Stimulated activated CD4-positive, alpha-beta T cell treated with anti-CD3 and anti-CD28 coated beads, TNF-alpha, amount 100 ng/mL, for 48 hours (primary cell): Measurements from ENCODE around the gene RCVRN.

Experiments
- DNase-seq, 3 donors: peaks; one replicate each; pipeline ENCODE4 v3.0.0-alpha.2; 2020; ENCODE audit warnings: low read depth in 3 of 3

Gene RCVRN

DNA sequence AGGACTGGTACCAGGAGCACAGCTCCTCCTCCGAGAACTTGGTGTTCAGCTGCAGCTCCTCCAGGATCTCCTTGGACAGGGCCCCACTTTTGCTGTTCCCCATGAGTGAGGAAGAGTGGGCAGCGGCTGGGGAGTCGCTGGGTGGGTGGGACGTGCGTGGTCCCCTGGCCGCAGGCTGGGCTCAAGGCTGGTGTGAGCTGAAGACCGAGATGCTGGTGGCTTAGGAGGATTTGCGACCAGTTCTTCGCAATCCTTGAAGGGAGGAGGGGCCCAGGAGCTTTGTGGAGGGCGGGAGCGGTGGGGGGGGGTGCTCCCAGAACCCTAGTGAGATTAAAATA lies at the start of gene RCVRN:
RCVRN (minus strand) TSS at position 194 of the 338 bp plus-strand sequence; CDS start at position 103, 91 bp downstream.
- DNase-seq = no peak

DNA sequence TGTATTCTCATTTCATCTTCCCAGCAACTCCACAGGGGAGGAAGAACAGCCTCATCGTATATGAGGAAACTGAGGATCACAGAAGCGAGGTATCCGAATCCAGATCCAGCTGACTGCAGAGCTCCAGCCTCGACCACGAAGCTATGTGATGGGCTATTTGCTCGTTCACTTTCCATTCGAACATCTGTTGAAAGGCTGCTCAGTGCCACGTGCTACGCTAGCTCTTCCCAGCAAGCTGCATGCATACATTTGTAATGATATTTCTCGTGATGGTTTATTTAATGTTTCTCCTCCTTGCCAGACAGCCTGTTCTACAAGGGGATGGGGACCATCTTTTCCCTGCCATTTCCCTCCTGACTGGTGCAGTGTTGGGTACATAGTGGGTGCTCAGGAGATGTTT lies 48.4 kb upstream of the RCVRN start:
- no peak for DNase-seq

DNA sequence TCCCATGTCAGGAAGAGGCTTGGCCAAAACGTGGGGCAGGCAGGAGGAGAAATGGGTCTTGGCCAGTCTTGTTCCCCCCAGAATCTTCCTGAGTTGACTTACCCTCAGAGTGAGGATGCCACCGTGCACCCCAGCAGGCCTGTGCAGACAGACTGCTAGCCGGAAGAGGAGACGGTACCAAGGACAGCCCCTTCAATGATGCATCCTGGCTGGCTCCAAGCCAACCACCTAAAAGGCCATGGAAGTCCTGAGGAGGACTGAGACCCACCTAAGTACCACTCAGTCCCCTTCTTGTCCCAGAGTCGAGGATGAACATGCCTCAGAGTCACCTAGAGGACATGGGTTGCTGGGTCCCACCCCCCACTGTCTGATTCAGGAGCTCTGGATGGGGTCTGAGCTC lies 46.7 kb upstream of the RCVRN start:
- DNase-seq = no peak

DNA sequence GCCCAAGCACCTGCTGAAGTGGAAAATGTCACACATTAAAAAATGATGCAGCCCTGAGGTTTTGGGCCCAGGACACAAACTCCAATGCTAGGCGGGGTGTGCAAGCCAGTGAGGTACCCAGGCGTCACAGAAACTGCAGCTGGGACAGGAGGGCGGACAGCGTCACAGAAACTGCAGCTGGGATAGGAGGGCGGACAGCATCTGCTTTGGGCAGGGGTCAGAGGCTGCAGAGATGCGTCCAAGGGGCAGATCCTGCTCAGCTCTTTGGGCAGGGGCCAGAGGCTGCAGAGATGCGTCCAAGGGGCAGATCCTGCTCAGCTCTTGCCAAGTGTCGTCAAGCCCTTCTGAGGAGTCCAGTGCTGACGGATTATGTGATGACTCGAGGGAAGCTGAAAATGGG lies 43.9 kb upstream of the RCVRN start:
- no peak for DNase-seq

DNA sequence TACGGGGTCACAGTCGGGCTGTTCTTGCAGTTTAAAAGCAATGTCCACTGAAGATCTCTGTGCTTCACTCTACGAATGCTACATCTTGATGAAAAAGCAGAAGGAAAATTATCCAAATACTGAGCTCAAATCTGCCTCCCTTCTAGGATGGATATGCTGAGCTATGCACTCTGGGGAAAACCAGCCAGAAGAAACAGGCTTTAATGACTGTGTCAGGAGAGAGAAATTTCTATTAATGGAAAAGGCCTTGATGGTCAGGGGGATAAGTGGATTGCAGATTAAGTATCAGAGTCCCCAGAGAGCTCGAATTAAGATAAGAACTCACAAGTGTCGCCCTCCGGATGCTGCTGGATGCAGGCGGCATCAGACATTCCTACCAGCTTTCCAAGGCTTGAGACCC lies 39.6 kb upstream of the RCVRN start:
- no peak for DNase-seq

DNA sequence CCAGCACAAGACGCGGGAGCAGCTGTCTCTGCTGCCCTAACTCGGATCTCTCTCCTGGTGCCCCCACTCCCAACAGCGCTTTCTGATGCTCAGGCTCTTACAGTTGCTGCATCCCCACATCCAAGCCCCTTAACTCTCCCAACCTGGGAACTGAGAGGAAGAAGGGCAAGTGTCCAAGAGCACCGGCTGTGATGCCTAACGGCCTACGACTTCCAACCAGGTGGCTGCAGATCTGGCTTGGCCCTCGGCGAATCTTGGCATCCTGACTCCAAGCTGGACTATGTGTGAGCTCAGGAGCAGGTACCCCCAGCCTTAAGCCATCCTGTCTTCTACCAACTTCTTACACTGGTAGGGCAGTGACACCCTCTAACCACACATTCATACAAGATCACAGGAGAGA lies 38.3 kb upstream of the RCVRN start:
- no peak for DNase-seq

DNA sequence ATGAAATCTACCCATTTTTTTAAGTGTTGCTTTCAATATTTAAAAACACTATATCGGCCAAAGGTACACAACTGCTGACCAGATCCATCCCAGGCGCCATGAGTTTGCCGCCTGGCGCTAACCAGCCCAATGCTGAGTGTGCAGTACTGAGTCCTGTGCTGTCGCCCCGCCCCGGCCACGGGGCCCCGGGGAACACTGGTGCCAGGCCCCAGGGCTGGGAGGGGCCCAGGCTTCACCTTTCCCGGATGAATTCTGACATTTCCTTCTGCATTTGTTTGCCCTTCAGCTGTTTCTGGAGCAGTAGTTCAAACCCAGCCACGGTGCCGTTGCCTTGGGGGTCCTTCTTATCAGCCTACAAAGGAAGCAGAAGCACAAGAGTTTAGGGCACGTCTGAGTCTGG lies 37.8 kb upstream of the RCVRN start:
- no peak for DNase-seq

DNA sequence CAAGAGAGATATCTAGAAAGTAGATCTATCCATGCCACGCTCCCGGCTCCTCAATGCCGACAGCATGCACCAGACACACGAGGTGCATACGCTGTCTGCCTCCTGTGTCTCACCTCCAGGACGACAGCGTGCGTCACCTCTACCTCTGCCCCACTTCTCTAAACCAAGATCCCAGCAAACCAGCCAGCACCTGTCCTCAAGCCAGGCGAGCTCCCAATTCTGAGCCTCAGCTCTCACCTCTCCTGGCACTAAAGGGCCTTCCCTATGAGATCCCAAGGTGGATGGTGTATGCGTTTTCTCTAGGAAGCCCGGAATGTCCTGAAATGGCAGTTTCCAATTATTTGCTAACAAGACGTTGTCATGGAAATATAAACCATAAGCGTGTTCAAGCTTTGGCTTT lies 36.2 kb upstream of the RCVRN start:
- no peak for DNase-seq

DNA sequence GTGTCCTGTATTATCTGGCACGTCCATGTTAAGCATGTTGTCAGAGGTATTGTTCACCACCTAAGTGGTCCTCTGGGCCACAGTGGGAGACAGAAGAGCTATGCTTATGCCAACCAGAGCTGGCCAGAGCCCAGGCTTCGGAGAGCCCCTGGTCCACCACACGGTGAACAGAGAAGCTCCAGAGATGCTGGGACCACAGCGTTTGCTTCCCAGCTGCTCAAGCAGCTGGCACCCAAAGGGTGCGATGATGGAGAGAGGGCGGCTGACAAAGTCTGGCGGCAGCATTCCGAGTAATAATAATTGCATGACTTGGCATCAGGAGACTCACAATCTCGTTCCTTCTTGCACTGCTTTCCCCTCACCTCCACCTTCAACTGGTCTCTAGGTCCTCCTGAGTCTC lies 35.8 kb upstream of the RCVRN start:
- no peak for DNase-seq

DNA sequence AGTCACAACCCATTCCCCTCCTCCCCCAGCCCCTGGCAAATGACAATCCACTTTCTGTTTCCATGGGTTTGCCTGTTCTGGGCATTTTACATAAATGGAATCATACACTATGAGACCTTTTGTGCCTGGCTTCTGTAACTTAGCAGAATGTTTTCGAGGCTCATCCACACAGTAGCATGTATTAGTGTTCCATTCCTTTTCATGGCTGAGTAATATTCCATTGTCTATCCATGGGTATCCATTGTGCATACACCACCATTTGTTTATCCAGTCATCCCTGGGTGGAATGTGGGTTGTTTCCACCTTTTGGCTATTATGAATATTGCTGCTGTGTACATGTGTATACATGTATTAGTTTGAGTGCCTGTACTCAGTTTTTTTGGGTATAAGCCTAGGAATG lies 33.7 kb upstream of the RCVRN start:
- DNase-seq = no peak

DNA sequence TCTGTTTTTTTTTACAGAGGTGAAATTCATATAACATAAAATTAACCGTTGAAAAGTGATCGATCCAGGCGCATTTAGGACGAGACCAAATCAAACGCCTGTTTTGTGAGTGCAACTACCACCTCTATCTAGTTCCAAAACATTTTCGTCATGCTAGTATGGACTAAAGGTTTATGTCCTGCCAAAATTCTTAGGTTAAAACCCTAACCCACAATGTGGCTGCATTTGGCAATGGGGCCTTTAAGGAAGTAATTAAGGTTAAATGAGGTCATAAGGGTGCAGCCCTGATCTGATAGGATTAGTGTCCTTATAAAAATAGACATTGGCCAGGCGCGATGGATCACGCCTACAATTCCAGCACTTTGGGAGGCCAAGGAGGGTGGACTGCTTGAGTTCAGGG lies 32.8 kb upstream of the RCVRN start:
- no peak for DNase-seq

DNA sequence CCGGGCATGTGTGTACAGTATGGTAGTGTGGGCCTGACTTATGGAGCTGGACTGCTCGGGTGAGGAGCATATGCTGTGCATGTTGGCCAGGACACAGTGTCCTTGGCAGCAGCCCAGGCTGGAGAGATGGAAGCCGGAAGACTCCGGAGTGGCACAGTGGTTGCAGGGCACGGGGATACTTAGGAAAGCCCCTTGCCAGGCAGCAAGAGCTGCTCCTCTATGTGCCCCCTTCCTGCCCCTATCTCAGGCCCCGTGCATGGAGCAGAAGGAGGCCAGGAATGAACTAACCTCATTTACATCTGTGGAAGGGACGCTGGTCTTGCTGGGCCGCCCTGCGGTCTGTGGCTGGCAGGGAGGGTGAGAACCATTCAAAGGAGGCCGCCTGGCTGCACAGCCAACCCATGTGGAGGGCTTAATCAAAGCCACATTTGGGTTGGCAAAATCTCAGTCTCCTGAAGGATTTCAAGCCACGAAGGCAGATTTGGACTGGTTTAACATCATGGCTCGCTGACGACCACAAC lies 32.2 kb upstream of the RCVRN start:
- DNase-seq = no peak

DNA sequence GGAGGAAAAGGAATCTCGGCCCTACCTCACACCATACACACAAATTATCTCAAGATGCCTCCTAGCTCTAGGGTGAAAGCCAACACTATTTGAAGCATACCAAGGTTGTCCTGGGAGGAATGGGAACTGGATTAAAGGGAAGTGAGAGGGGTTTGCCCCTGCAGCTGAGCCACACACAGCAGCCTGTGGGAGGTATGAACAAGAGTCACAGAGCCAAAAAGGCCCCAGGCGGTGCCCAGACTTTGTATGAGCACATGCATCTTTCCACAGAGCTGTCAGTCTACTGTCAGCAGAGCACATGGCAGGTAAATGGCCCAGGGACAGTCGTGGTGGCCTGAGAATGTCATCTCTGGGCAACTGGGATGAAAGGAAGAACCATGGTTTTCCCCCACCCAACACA lies 31.0 kb upstream of the RCVRN start:
- no peak for DNase-seq

DNA sequence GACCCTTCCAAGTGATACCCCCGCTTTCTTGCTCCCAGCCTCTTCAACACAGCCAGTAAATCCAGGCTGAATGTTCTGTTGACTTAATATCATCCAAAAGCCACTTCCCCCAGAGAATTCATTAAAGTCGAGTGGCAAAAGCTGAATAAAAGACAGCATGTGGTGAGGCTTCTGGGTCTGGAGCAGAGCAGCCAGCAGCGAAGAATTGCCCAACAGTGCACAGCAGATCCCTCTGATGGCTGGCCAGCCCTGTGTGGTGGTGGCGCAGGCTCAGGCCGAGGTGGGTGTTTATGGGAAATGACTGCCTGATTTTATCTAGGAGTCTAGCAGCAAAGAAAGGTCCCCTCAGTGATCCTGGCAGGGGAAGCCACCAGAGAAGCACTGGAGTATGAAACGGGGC lies 30.3 kb upstream of the RCVRN start:
- DNase-seq = no peak

DNA sequence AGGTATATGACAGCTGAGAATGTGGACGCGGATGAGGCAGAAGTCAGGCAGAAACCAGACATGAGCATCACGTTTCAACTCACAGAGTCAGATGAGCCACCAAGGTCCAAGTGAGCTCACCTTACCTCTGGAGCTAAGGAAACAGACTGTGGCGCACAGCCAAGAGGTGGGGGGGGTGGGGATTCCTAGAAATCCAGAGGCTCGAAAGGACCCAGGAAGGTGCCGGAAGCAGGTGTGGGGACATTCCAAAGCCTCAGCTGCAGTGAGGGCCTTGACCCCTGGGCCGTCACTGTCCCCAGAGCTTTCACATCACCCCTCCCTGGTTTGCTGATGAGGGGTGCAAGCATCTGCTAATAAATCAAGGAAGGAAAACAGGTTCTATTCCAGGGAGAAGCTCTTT lies 29.3 kb upstream of the RCVRN start:
- no peak for DNase-seq

DNA sequence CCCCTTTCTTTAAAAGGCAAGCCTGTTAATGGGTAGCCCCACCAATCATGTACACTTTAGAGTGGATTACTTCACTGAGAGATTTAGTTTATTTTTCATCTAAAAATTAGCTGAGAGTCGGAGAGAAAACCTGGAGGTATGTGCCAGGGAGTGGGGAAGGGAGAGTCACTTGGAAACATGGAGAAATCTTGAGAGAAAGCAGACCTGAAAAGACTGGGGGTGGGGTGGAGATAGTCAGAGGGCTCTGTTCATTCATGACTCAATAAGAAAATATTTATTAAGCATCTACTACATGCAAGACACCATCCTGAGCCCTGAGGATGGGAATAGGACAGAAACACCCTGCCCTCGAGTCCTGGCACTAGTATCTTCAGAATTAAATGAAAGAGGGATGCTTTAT lies 27.4 kb upstream of the RCVRN start:
- no peak for DNase-seq

DNA sequence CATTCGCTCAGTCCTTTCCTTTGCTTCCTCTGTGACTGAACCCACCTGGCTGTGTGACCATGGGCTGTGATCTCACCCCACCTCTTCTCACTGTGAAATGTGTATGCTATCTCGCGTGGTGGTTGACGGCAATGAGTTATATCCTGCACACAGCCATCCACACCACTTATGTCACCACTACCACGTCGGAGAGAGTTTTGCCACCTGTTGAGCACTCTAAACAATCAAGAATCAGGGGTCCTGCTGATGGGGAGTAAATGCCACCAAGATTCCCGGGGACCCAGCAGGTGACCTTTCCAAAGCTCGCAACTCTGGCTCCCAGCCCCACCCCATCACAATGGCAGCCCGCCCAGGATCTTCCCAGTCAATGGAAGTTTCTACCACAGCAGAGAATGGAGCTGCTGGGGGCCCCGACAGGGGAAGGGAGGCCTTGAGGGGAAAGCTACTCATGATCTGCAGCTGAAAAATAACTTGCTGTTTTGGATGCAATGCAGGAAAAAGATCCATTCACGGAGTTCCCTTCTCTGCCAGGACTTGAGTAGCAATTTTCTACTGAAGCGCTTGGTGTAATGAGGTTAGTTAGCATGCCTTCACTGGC lies 26.2 kb upstream of the RCVRN start:
- DNase-seq = no peak

DNA sequence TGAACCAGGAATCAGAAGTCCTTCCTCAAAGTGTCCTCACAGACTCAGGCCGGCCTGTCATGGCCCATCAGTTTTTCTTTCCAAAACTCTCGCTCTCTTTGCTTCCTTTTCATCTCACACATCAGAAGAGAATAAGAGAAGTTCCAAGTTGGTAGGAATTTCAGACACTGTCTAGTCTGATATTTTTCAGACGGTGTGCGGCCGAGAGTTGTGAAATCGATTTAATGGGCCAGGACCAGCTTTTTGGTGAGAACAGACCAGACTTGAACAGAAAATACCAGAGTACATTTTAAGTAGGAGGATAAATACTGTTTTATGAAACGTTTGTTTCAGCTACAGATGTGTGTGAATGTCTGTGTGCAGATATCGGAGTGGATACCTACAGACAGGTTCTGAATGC lies 24.8 kb upstream of the RCVRN start:
- DNase-seq = no peak

DNA sequence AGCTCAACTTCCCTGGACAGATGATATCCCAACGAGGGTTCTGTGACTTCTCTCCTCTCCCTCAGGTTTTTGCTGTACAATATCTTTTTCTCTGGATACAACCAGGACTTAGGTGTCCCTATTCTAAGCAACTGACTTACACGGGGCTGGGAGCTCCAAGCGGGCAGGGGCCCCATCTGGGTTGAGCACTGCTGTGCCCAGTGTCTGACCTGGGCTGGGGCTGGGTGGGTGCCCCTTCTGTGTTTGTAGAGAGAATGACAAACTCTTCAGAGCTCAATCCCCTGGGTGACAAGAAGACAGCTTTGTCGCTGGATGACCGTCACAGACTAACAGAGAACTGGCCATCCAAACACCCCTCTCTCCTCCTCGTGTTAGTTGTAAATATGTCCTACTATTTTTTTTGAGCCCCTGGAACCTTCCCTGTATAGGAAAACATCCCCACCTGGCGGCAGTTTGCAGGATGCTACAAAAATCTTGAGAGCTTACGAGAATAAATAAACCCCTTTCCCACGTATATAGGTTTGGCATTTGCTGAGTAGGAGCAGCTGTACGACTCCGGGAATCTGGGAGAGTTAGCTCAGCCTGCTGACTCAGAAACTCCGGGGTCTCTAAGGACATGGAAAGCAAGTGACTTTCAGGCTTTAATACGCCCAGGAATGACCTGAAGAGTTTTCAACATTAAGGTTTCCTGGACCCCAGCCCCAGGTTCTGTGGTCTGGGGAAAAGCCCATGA lies 23.7 kb upstream of the RCVRN start:
- no peak for DNase-seq

DNA sequence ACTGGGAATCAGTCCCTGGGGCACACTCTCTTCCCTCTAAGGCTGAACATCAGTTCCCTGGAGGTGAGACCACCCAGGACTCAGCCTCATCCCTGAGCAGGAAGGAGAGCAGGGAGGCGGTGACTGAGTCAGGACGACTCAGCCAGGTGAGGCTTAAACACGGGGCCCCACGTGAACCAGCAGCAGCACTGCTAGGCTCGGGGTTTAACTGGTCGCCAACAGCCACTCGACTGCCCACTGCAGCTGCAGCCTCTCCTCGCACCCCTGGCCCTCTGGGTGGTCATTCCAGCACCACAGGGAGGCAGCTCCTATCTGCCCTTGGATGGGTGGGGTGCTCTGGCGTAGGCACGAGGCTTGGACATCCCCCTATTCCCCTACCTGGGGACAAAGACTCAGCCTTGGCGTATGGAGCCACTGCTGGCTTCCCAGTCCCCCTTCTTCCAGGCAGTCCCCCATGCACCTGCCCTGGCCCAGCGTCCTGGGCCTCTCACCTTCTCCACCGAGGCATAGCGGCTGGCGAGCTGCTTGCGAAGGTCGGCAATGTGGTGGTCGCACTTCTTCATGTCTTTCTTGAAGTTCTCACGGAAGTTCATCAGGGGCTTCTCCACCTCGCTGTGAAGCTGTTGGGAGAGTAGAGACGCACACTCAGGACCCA lies 21.2 kb upstream of the RCVRN start:
- DNase-seq = no peak

DNA sequence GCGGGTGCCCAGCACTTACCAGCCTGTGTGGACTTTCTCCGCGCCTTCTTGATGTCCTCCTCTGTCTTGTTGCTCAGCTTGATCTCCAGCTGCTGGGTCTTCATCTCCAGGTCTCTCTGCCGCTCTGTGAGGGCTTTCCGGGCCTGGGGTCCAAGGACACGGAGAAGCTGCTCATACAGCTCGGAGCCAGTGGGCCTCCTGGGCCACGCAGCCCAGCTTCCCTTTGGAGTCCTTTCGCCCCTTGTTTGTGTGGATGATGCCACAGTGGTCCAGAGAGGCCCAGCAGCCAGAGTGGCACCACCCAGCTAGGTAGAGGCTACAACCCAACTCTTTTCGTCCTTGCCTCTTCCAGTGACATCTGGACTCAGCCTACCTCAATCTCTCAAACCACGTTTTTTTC lies 20.4 kb upstream of the RCVRN start:
- no peak for DNase-seq

DNA sequence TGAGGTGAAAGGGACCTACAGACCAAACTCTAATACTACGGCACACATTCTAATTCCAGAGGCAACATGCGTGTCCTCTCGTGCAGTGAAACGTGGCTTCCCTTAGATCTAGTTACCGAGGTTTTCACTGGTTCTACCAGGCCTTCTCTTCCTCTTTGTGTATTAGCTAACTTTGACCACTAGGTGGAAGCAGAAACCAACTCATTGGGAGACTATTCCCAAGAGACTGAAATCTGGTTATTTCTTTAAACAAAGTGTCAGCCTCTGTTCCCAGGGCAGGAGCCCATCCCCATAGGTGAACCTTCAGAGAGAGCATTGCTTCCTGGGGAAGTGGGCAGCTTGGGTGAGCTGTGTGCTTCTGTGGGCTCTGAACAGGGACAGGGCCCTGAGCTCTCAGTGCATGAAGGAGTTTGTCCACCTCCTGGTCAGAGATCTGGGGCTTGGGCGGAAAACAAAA lies 19.7 kb upstream of the RCVRN start:
- no peak for DNase-seq
